Measurements from ENCODE around the gene SIPA1. TPM values are rescaled to one million over a fixed set of nuclear protein-coding genes. Genes with fewer than 3 reads are reported as not detected.

The SIPA1 gene
- total and polyA plus RNA-seq, 9 of the 15 experiments (the other 6 are each of a cell fraction or from before 2014, with no cell fraction given) = 0.25 to 85.8 (median 16.8) TPM

GRCh38 chr11:65652511-65653228 is 14.8 kb downstream of the SIPA1 start (continued):
- TF ChIP-seq TEAD1 (CRISPR knock-in tag; IDR thresholded peaks at IDR 0.05) (peak in 1 of 2 experiments; percentile 50; a peak in 2 of 4 replicates), ZBTB5 (IDR thresholded peaks at IDR 0.05) (no peak), CTCFL (IDR thresholded peaks at IDR 0.05; ENCODE audit: borderline replicate concordance, insufficient read depth, low read depth, low read length, poor library complexity, severe bottlenecking) (no peak), SIN3A (IDR thresholded peaks at IDR 0.05; ENCODE audit: borderline replicate concordance in 2 of 2, control insufficient read depth in 1 of 2, low read depth in 2 of 2, low read length in 2 of 2) (peak in 1 of 2 experiments; percentile 74; a peak in 2 of 4 replicates), OTX1 (CRISPR knock-in tag; IDR thresholded peaks at IDR 0.05) (no peak; the same call in none of the 2 replicates), BRCA1 (IDR thresholded peaks at IDR 0.05) (no peak), BRCA1 (CRISPR knock-in tag; IDR thresholded peaks at IDR 0.05) (no peak), ZNF41 (CRISPR knock-in tag; conservative IDR thresholded peaks at IDR 0.05) (no peak), ZNF347 (CRISPR knock-in tag; IDR thresholded peaks at IDR 0.05; ENCODE audit: low read depth) (no peak), CBFA2T3 (IDR thresholded peaks at IDR 0.05) (no peak; the same call in none of the 2 replicates), SMAD1 (IDR thresholded peaks at IDR 0.05; ENCODE audit: low read depth, low read length, partially characterized antibody) (peak; percentile 31), GABPA (tag; conservative IDR thresholded peaks at IDR 0.05; ENCODE audit: low read depth) (peak; percentile 87), MED1 (CRISPR knock-in tag; IDR thresholded peaks at IDR 0.05; ENCODE audit: borderline replicate concordance) (no peak), RAD51 (IDR thresholded peaks at IDR 0.05; ENCODE audit: borderline replicate concordance, low read depth) (no peak), IRF1 (CRISPR knock-in tag; IDR thresholded peaks at IDR 0.05; ENCODE audit: borderline replicate concordance) (no peak), DLX4 (CRISPR knock-in tag; IDR thresholded peaks at IDR 0.05) (no peak), ZNF124 (CRISPR knock-in tag; IDR thresholded peaks at IDR 0.05) (no peak), BACH1 (tag; IDR thresholded peaks at IDR 0.05) (no peak)
- TF ChIP-seq, protein P1, sequence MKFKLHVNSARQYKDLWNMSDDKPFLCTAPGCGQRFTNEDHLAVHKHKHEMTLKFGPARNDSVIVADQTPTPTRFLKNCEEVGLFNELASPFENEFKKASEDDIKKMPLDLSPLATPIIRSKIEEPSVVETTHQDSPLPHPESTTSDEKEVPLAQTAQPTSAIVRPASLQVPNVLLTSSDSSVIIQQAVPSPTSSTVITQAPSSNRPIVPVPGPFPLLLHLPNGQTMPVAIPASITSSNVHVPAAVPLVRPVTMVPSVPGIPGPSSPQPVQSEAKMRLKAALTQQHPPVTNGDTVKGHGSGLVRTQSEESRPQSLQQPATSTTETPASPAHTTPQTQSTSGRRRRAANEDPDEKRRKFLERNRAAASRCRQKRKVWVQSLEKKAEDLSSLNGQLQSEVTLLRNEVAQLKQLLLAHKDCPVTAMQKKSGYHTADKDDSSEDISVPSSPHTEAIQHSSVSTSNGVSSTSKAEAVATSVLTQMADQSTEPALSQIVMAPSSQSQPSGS (CRISPR knock-in tag; IDR thresholded peaks at IDR 0.05) = no peak
